Glomerular endothelial cell (primary cell): ENCODE results near the gene PTPRG. TPM values are rescaled to one million over a fixed set of nuclear protein-coding genes. Genes with fewer than 3 reads are reported as not detected.

Experiments used
- DNase-seq: peaks from one replicate; pipeline ENCODE4 v3.0.0-alpha.2; 2011; ENCODE audit warnings: low read depth, low spot score; ENCODE audit errors: extremely low read depth
- total RNA-seq: library from RNA; depleted of rRNA; stranded (reverse); fragments of >200 nt; gene quantifications from 2 replicates; pipeline ENCODE4 v1.2.3, GENCODE V29; 2015

The PTPRG gene
- total RNA-seq, 1 donor from 2014 or later, result 30.5 TPM

- no peak for DNase-seq
These were observed 54.3 kb downstream of the PTPRG start for GRCh38 chr3:61615643-61616042.

GRCh38 chr3:61616586-61616985 is 55.2 kb downstream of the PTPRG start:
- no peak for DNase-seq

- no peak for DNase-seq
These were observed 55.7 kb downstream of the PTPRG start for GRCh38 chr3:61617041-61617440.

- no peak for DNase-seq
These were observed 56.3 kb downstream of the PTPRG start for GRCh38 chr3:61617651-61618050.

GRCh38 chr3:61618231-61618630 is 56.9 kb downstream of the PTPRG start:
- DNase-seq, result no peak

GRCh38 chr3:61618871-61619270 is 57.5 kb downstream of the PTPRG start:
- DNase-seq, result no peak

GRCh38 chr3:61620073-61620472 is 58.7 kb downstream of the PTPRG start:
- DNase-seq, result no peak

- no peak for DNase-seq
These were observed 62.9 kb downstream of the PTPRG start for GRCh38 chr3:61624300-61624699.

GRCh38 chr3:61625429-61625828 is 64.1 kb downstream of the PTPRG start:
- no peak for DNase-seq

- DNase-seq, result no peak
These were observed 65.1 kb downstream of the PTPRG start for GRCh38 chr3:61626484-61626883.

- DNase-seq, result no peak
These were observed 66.4 kb downstream of the PTPRG start for GRCh38 chr3:61627768-61628185.

GRCh38 chr3:61628636-61629035 is 67.3 kb downstream of the PTPRG start:
- no peak for DNase-seq

GRCh38 chr3:61629442-61629841 is 68.1 kb downstream of the PTPRG start:
- no peak for DNase-seq

- DNase-seq, result no peak
These were observed 69.9 kb downstream of the PTPRG start for GRCh38 chr3:61631108-61631769.

- DNase-seq, result no peak
These were observed 71.3 kb downstream of the PTPRG start for GRCh38 chr3:61632568-61633175.

- DNase-seq, result no peak
These were observed 73.3 kb downstream of the PTPRG start for GRCh38 chr3:61634678-61635077.

GRCh38 chr3:61637088-61638051 is 76.0 kb downstream of the PTPRG start:
- no peak for DNase-seq

- no peak for DNase-seq
These were observed 77.4 kb downstream of the PTPRG start for GRCh38 chr3:61638741-61639140.

GRCh38 chr3:61639991-61640390 is 78.6 kb downstream of the PTPRG start:
- no peak for DNase-seq

GRCh38 chr3:61645148-61645547 is 83.8 kb downstream of the PTPRG start:
- no peak for DNase-seq

GRCh38 chr3:61646360-61646759 is 85.0 kb downstream of the PTPRG start:
- no peak for DNase-seq
